ENCODE measurements around the gene PRELID3B.

The PRELID3B gene

DNA sequence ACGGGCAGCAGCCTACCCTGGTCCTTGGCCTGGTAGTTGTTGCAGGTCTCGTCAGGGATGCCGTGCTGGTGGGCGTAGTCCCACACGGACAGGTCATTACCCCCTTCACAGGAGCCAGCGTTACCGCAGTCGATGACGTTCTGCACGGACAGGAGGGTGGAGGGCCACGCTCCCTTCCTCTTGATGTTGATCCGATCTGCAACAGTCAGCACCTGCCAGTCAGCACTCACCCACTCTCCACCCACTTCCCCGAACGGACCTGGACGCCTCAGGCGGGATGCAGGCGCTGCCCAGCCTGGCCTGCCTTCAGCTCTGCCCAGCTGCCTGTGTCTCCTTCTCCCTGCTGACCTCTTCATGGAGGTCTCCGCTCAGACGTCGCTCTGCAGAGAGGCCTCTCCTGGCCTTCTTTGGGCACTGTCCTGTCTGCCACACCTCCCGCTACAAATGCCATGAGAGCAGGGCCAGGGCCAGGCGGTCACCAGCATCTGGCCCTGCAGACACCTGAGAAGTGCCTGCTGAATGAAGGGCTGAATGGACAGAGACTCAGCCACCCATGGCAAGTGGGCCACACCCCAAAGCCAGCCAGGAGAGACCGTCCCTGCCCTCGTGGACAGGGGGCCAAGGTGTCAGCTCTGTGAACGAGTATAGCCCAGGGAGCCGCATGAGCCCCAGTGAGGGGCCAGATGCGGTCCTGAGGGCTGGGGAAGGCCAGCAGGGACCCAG lies 41.0 kb downstream of the PRELID3B start:
- Histone ChIP-seq H3K9ac (ENCODE audit: low read depth, low read length, poor library complexity, severe bottlenecking) (no peak overlapping the region), H3K79me2 (ENCODE audit: insufficient read depth, low read length) (no peaks in the 10 kb centered on the region), H2AFZ (ENCODE audit: low read length) (no peak overlapping the region), H3K36me3 (ENCODE audit: insufficient read depth, low read length) (no peaks in the 10 kb centered on the region), H3K4me3 (ENCODE audit: low read length, poor library complexity, severe bottlenecking) (no peak overlapping the region), H3F3A (ENCODE audit: low read depth) (no peaks in the 10 kb centered on the region), H3K27me3 (ENCODE audit: insufficient read depth, low read length, poor library complexity, severe bottlenecking) (no peaks in the 10 kb centered on the region), H3K4me2 (ENCODE audit: low read depth, low read length, poor library complexity, severe bottlenecking) (no peak overlapping the region), H3K9me2 (replicated peaks; ENCODE audit: low read depth, low read length) (no peaks in the 10 kb centered on the region), H3K9me3 (ENCODE audit: insufficient read depth, low read depth, low read length) (no peaks in the 10 kb centered on the region), H3K4me1 (ENCODE audit: insufficient read depth, low read length, poor library complexity, severe bottlenecking) (peaks cover 13% of the 10 kb centered on the region), H4K20me1 (ENCODE audit: insufficient read depth, low read length, poor library complexity, severe bottlenecking) (no peaks in the 10 kb centered on the region)
- TF ChIP-seq, protein P1, sequence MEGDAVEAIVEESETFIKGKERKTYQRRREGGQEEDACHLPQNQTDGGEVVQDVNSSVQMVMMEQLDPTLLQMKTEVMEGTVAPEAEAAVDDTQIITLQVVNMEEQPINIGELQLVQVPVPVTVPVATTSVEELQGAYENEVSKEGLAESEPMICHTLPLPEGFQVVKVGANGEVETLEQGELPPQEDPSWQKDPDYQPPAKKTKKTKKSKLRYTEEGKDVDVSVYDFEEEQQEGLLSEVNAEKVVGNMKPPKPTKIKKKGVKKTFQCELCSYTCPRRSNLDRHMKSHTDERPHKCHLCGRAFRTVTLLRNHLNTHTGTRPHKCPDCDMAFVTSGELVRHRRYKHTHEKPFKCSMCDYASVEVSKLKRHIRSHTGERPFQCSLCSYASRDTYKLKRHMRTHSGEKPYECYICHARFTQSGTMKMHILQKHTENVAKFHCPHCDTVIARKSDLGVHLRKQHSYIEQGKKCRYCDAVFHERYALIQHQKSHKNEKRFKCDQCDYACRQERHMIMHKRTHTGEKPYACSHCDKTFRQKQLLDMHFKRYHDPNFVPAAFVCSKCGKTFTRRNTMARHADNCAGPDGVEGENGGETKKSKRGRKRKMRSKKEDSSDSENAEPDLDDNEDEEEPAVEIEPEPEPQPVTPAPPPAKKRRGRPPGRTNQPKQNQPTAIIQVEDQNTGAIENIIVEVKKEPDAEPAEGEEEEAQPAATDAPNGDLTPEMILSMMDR (conservative IDR thresholded peaks at IDR 0.05; ENCODE audit: low read length): no peak
- TF ChIP-seq EZH2phosphoT487 (IDR thresholded peaks at IDR 0.05; ENCODE audit: borderline replicate concordance): no peak

DNA sequence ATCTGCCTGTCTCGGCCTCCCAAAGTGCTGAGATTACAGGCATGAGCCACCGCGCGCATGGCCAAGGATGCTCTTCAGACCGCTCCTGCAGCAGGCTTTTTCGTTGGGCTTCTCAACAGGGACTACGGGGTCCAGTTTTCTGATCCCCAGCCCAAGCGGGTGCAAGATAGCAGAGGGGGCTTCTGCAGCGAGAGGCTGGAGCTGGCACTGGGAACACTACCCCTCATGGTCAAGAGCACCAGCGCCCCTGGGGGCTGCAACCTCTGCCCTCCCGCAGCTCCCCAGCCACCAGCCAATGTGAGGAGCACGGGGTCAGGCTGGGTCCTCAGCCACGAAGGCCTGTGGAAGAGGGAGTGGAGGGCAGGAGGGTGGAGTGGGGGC lies 41.5 kb downstream of the PRELID3B start:
- no peaks in the 10 kb centered on the region for H3K9me3 ChIP-seq (ENCODE audit: insufficient read depth, low read depth, low read length)
- H3F3A ChIP-seq (ENCODE audit: low read depth): no peaks in the 10 kb centered on the region
- no peak for TF ChIP-seq EZH2phosphoT487 (IDR thresholded peaks at IDR 0.05; ENCODE audit: borderline replicate concordance)
- TF ChIP-seq, protein P1 (conservative IDR thresholded peaks at IDR 0.05; ENCODE audit: low read length): no peak
- no peaks in the 10 kb centered on the region for H4K20me1 ChIP-seq (ENCODE audit: insufficient read depth, low read length, poor library complexity, severe bottlenecking)
- H3K4me3 ChIP-seq (ENCODE audit: low read length, poor library complexity, severe bottlenecking): no peak overlapping the region
- no peaks in the 10 kb centered on the region for H3K79me2 ChIP-seq (ENCODE audit: insufficient read depth, low read length)
- H3K4me2 ChIP-seq (ENCODE audit: low read depth, low read length, poor library complexity, severe bottlenecking): no peak overlapping the region
- H2AFZ ChIP-seq (ENCODE audit: low read length): no peak overlapping the region
- H3K9me2 ChIP-seq (replicated peaks; ENCODE audit: low read depth, low read length): no peaks in the 10 kb centered on the region
- no peaks in the 10 kb centered on the region for H3K27me3 ChIP-seq (ENCODE audit: insufficient read depth, low read length, poor library complexity, severe bottlenecking)
- H3K36me3 ChIP-seq (ENCODE audit: insufficient read depth, low read length): 0 out of 2 replicates have a peak, but pooled peaks cover 5% of the 10 kb centered on the region
- H3K9ac ChIP-seq (ENCODE audit: low read depth, low read length, poor library complexity, severe bottlenecking): no peak overlapping the region
- H3K4me1 ChIP-seq (ENCODE audit: insufficient read depth, low read length, poor library complexity, severe bottlenecking): peaks cover 13% of the 10 kb centered on the region

DNA sequence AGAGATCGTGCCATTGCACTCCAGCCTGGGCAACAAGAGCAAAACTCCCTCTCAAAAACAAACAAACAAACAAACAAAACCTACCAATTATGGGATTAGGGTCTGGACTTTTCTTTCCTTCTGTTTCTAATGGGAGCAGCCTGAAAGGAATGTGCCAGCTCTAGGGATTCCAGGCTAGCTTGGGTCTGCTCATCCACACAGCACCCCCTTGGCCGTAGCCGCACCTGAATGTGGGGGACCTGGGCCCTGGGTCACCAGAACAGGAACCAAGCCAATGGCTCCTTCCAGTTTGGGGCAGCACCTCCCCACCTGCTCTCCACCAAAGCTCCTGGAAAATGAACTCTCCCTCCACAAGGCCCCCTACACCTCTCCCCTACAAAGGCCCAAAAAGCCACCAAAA lies 42.3 kb downstream of the PRELID3B start:
- Histone ChIP-seq H3K9me2 (replicated peaks; ENCODE audit: low read depth, low read length) (no peaks in the 10 kb centered on the region), H4K20me1 (ENCODE audit: insufficient read depth, low read length, poor library complexity, severe bottlenecking) (no peaks in the 10 kb centered on the region), H2AFZ (ENCODE audit: low read length) (no peak overlapping the region), H3K4me3 (ENCODE audit: low read length, poor library complexity, severe bottlenecking) (no peak overlapping the region), H3K36me3 (ENCODE audit: insufficient read depth, low read length) (peaks cover 11% of the 10 kb centered on the region; the same call in 1 of the 2 replicates), H3K27me3 (ENCODE audit: insufficient read depth, low read length, poor library complexity, severe bottlenecking) (no peaks in the 10 kb centered on the region), H3F3A (ENCODE audit: low read depth) (no peaks in the 10 kb centered on the region), H3K9me3 (ENCODE audit: insufficient read depth, low read depth, low read length) (no peaks in the 10 kb centered on the region), H3K9ac (ENCODE audit: low read depth, low read length, poor library complexity, severe bottlenecking) (no peak overlapping the region), H3K79me2 (ENCODE audit: insufficient read depth, low read length) (no peaks in the 10 kb centered on the region), H3K4me1 (ENCODE audit: insufficient read depth, low read length, poor library complexity, severe bottlenecking) (peaks cover 13% of the 10 kb centered on the region), H3K4me2 (ENCODE audit: low read depth, low read length, poor library complexity, severe bottlenecking) (no peak overlapping the region)
- TF ChIP-seq EZH2phosphoT487 (IDR thresholded peaks at IDR 0.05; ENCODE audit: borderline replicate concordance): no peak
- TF ChIP-seq, protein P1 (conservative IDR thresholded peaks at IDR 0.05; ENCODE audit: low read length): no peak

All from Loucy (cell line).